ENCODE results near the gene VWA3A. TPM values are rescaled to one million over a fixed set of nuclear protein-coding genes. Genes with fewer than 3 reads are reported as not detected.

VWA3A gene
- total RNA-seq, 2 donors from 2014 or later, result not detected

- H3K9me3 ChIP-seq, result no peaks in the 10 kb centered on the region
- H3K4me3 ChIP-seq, result no peak overlapping the region
- peaks cover 6% of the 10 kb centered on the region for H3K36me3 ChIP-seq
- no peak overlapping the region for H3K27ac ChIP-seq
- no peak for DNase-seq (ENCODE audit: low spot score)
- H3K27me3 ChIP-seq, result no peaks in the 10 kb centered on the region
- H3K4me1 ChIP-seq, result peaks cover 0 to 18% of the 10 kb centered on the region in 2 donors
- TF ChIP-seq CTCF (IDR thresholded peaks at IDR 0.05), result no peak
Observed at GRCh38 chr16:22071331-22071910, 20.9 kb upstream of the VWA3A start.

DNA sequence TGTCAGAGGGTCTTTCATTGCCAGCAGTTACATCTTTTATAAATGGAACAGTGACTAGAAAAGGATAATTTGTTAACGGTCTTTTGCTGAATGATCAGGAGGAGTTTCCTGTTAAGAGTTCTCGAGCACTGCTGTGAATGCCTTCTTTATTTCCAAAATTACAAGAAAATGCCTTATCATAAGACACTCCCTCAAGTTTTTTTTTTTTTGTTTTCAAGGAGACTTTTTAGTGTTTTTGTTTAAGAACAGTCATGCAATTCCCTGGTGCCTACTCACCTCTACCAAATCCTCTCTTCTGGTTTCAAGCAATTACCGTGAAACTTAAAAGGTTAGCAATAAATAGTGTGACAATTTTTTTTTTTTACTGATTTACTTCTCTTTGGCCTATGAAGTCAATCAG lies 19.0 kb upstream of the VWA3A start:
- H3K36me3 ChIP-seq, result peaks cover 6% of the 10 kb centered on the region
- no peak for DNase-seq (ENCODE audit: low spot score)
- H3K4me3 ChIP-seq, result no peak overlapping the region
- no peaks in the 10 kb centered on the region for H3K27me3 ChIP-seq
- H3K9me3 ChIP-seq, result no peaks in the 10 kb centered on the region
- no peak for TF ChIP-seq CTCF (IDR thresholded peaks at IDR 0.05)
- H3K27ac ChIP-seq, result no peak overlapping the region
- peaks cover 0 to 18% of the 10 kb centered on the region in 2 donors for H3K4me1 ChIP-seq

- TF ChIP-seq CTCF (IDR thresholded peaks at IDR 0.05), result no peak
Observed at GRCh38 chr16:22075043-22075757, 17.1 kb upstream of the VWA3A start.

GRCh38 chr16:22075776-22076175 lies 16.6 kb upstream of the VWA3A start:
- Histone ChIP-seq H3K9me3 (no peaks in the 10 kb centered on the region), H3K4me1 (peaks cover 0 to 9% of the 10 kb centered on the region in 2 donors), H3K27me3 (no peaks in the 10 kb centered on the region), H3K4me3 (no peak overlapping the region), H3K36me3 (peaks cover 6% of the 10 kb centered on the region), H3K27ac (no peak overlapping the region)
- DNase-seq (ENCODE audit: low spot score), result no peak
- TF ChIP-seq CTCF (IDR thresholded peaks at IDR 0.05), result no peak

More at GRCh38 chr16:22075043-22075757, 17.1 kb upstream of the VWA3A start:
- Histone ChIP-seq H3K36me3 (peaks cover 6% of the 10 kb centered on the region), H3K4me1 (peaks cover 0 to 15% of the 10 kb centered on the region in 2 donors), H3K27me3 (no peaks in the 10 kb centered on the region), H3K27ac (no peak overlapping the region), H3K4me3 (no peak overlapping the region), H3K9me3 (no peaks in the 10 kb centered on the region)
- DNase-seq (ENCODE audit: low spot score), result no peak

- no peak overlapping the region for H3K27ac ChIP-seq
- H3K4me1 ChIP-seq, result no peaks in the 10 kb centered on the region
- peak; percentile 82 for DNase-seq (ENCODE audit: low spot score)
- peaks cover 6% of the 10 kb centered on the region for H3K36me3 ChIP-seq
- H3K27me3 ChIP-seq, result no peaks in the 10 kb centered on the region
- H3K4me3 ChIP-seq, result no peak overlapping the region
- H3K9me3 ChIP-seq, result no peaks in the 10 kb centered on the region
- TF ChIP-seq CTCF (IDR thresholded peaks at IDR 0.05), result peak; percentile 83 to 88
Observed at GRCh38 chr16:22077700-22078313, 14.5 kb upstream of the VWA3A start.
